Ascending aorta (tissue), 2 donors: ENCODE data around the gene ABCF1. TPM values are rescaled to one million over a fixed set of nuclear protein-coding genes. Genes with fewer than 3 reads are reported as not detected.

Experiments used
- DNase-seq, 2 donors: peaks; one replicate each; pipeline ENCODE4 v3.0.0-alpha.2; 2019; ENCODE audit warnings: low spot score in 2 of 2
- H3K27ac ChIP-seq, 2 donors: fragments of 200-600 bp; sonication (generic); one replicate each; pipeline ENCODE4 v1.5.1; 2016 to 2017; ENCODE audit warnings: mild to moderate bottlenecking in 1 of 2
- H3K27me3 ChIP-seq: fragments of 200-600 bp; sonication (generic); one replicate; pipeline ENCODE4 v1.5.1; 2017
- H3K36me3 ChIP-seq, 2 donors: fragments of 200-600 bp; sonication (generic); one replicate each; pipeline ENCODE4 v1.5.1; 2016
- H3K4me1 ChIP-seq, 2 donors: fragments of 200-600 bp; sonication (generic); one replicate each; pipeline ENCODE4 v1.5.1; 2016 to 2017; ENCODE audit warnings: mild to moderate bottlenecking in 1 of 2
- H3K4me3 ChIP-seq, 2 donors: fragments of 200-600 bp; sonication (generic); one replicate each; pipeline ENCODE4 v1.5.1; 2016 to 2017; ENCODE audit warnings: mild to moderate bottlenecking in 1 of 2
- H3K9me3 ChIP-seq, 2 donors: fragments of 200-600 bp; sonication (generic); one replicate each; pipeline ENCODE4 v1.5.1; 2016
- CTCF ChIP-seq, 3 experiments: fragments of 200-600 bp in 2 of 3; fragments of 450-650 bp in 1 of 3; sonication (generic) in 2 of 3; IDR thresholded peaks; one replicate each; pipeline ENCODE4 v1.5.1; 2016 to 2019; ENCODE audit warnings: antibody characterized with exemption in 3 of 3, mild to moderate bottlenecking in 1 of 3, moderate library complexity in 1 of 3
- intact Hi-C: fragments of 100-400 bp; cut with DNase I; formaldehyde crosslinking; loops from one replicate; pipeline ENCODE4 v1.15.1; 2023
- total RNA-seq: library from RNA; depleted of rRNA; stranded (reverse); fragments of >200 nt; gene quantifications from one replicate; pipeline ENCODE4 v1.1.0, GENCODE V29; 2016

Gene ABCF1
- total RNA-seq, 1 donor from 2014 or later, result 36.6 TPM

- Histone ChIP-seq H3K9me3 (no peaks in the 10 kb centered on the region), H3K4me3 (no peak overlapping the region), H3K4me1 (no peaks in the 10 kb centered on the region), H3K36me3 (no peaks in the 10 kb centered on the region), H3K27ac (no peak overlapping the region), H3K27me3 (no peaks in the 10 kb centered on the region)
- intact Hi-C loops, result no loop called here
- TF ChIP-seq CTCF (IDR thresholded peaks at IDR 0.05), result no peak
- DNase-seq, result no peak
Measured at GRCh38 chr6:30537931-30538330, 33.3 kb upstream of the ABCF1 start.

DNA sequence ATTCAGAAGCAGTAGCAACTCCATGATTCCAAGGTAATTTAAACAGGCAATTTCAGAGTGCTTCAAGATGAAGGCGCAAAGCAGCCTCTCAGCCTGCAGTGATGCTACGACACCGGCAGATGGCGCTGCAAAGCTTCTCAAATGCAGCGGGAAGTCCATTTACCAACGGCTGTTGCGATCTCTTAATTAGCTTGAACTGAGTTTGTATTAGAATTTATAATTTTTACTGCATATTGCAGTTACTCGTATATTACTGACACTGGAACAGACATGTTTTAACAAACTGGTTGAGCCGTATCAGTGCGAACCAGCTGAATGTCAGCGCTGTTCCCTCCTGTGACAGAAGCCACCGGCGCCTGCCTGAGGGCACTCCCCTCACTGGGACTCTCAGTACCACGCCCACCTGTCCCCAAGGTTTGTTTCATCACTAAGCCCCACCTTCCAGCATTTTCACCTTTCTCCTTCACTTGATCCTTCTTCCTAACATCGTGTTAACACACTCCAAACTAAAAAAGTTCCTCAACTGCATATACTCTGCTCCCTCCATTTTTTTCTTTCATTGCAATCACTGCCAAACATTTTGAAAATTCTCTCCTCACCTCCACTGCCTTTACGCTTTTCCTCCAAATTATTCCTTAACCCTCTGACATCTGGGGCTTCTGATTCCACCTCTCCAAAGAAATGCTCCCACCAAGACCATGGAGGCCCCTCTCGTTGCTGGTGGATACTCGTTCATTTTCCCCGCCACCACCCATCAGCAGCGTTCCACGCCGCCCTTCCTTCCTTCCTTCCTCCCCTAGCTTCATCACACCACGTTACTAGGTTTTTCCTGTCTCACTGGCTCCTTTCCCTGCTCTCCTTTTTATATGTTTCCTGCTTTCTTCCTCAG lies 29.5 kb upstream of the ABCF1 start:
- Histone ChIP-seq H3K36me3 (peaks cover 13 to 15% of the 10 kb centered on the region in 2 donors), H3K27me3 (no peaks in the 10 kb centered on the region), H3K9me3 (no peaks in the 10 kb centered on the region), H3K27ac (no peak overlapping the region), H3K4me3 (peak overlapping the region; percentile 9 to 52), H3K4me1 (no peaks in the 10 kb centered on the region)
- peak; percentile 69 to 97 (median 92) for TF ChIP-seq CTCF (IDR thresholded peaks at IDR 0.05)
- peak in 1 of 2 donors; percentile 87 for DNase-seq
- intact Hi-C loops, result loop anchor here (5.0 kb wide), 2 partner anchors 56 to 546 kb away; no protein-coding TSS in a partner anchor

DNA sequence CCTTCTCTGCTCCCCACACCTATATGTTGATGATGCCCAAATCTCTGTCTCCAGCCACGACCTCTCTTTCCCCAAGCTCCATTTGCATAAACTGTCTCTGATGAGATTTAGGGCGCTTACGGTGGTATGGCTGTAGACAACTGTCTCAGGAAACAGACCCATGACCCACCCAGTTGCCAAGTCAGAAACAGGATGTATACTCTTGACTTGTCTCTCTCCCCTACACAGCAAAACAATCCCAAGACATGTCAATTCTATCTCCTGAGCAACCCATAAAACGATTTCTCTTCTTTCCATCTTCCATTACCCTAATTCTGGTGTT lies 28.9 kb upstream of the ABCF1 start:
- H3K27ac ChIP-seq, result no peak overlapping the region
- DNase-seq, result no peak
- H3K4me1 ChIP-seq, result no peaks in the 10 kb centered on the region
- H3K9me3 ChIP-seq, result no peaks in the 10 kb centered on the region
- no peak overlapping the region for H3K4me3 ChIP-seq
- H3K27me3 ChIP-seq, result no peaks in the 10 kb centered on the region
- H3K36me3 ChIP-seq, result peaks cover 19 to 21% of the 10 kb centered on the region in 2 donors
- TF ChIP-seq CTCF (IDR thresholded peaks at IDR 0.05), result no peak
- intact Hi-C loops, result loop anchor here (5.0 kb wide), 2 partner anchors 55 to 545 kb away; no protein-coding TSS in a partner anchor

DNA sequence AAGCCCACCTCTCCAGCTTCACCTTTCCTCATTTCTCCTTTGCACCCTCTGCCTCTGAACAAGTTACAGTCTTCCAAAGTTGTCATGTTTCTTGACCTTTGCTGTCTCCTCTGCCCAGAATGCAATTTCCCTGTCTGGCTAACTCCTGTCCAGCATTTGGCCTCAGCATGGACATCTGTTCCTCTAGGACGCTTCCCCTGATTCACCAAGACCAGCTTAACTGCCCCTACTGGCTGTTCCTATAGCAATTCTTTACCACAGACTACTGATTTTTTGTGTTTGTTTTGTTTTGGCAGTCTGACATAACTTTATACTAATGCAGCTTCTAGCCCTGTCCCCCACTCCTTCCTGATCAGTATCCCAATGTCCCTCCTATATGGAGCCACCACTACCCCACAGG lies 28.3 kb upstream of the ABCF1 start:
- TF ChIP-seq CTCF (IDR thresholded peaks at IDR 0.05), result no peak
- peak in 1 of 2 donors; percentile 45 for DNase-seq
- H3K4me3 ChIP-seq, result no peak overlapping the region
- H3K9me3 ChIP-seq, result no peaks in the 10 kb centered on the region
- intact Hi-C loops, result loop anchor here (5.0 kb wide), 2 partner anchors 54 to 544 kb away; no protein-coding TSS in a partner anchor
- no peaks in the 10 kb centered on the region for H3K4me1 ChIP-seq
- H3K27me3 ChIP-seq, result no peaks in the 10 kb centered on the region
- no peak overlapping the region for H3K27ac ChIP-seq
- peaks cover 23% of the 10 kb centered on the region in 2 donors for H3K36me3 ChIP-seq

DNA sequence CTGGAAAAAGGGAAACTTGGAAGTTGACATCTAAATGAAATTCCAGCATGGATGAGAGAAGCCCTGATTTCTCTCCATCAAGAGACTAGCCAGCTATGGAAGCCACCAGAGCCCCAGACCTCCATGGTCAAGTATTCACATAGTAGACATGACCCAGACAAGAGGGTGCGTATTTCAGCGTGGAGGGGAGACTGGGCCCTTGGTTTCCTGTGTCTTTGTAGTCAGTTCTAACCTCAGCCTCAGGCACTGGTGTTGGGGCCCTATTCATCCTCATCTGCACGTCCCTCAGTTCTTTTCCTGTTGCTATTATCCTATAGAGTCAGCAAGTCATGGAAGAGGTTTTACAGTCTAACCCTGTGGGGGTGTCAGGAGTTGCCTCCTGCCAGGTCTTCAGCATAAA lies 27.4 kb upstream of the ABCF1 start:
- Histone ChIP-seq H3K9me3 (no peaks in the 10 kb centered on the region), H3K27me3 (no peaks in the 10 kb centered on the region), H3K4me1 (no peaks in the 10 kb centered on the region), H3K27ac (no peak overlapping the region), H3K4me3 (no peak overlapping the region), H3K36me3 (peaks cover 23 to 25% of the 10 kb centered on the region in 2 donors)
- intact Hi-C loops, result loop anchor here (2.0 to 5.0 kb wide), 3 partner anchors 53 to 543 kb away; no protein-coding TSS in a partner anchor
- TF ChIP-seq CTCF (IDR thresholded peaks at IDR 0.05), result no peak
- no peak for DNase-seq
